ENCODE results near the gene TFF3. TPM values are rescaled to one million over a fixed set of nuclear protein-coding genes. Genes with fewer than 3 reads are reported as not detected.

TFF3 gene
- total RNA-seq, 4 donors from 2014 or later = 1.8 to 23.6 (median 11.6) TPM

GRCh38 chr21:42351626-42352440, 36.6 kb upstream of the TFF3 start:
- DNase-seq (ENCODE audit: low spot score) (no peak), ATAC-seq (ENCODE audit: low FRiP score) (no peak)
- TF ChIP-seq CTCF (IDR thresholded peaks at IDR 0.05) = no peak

DNA sequence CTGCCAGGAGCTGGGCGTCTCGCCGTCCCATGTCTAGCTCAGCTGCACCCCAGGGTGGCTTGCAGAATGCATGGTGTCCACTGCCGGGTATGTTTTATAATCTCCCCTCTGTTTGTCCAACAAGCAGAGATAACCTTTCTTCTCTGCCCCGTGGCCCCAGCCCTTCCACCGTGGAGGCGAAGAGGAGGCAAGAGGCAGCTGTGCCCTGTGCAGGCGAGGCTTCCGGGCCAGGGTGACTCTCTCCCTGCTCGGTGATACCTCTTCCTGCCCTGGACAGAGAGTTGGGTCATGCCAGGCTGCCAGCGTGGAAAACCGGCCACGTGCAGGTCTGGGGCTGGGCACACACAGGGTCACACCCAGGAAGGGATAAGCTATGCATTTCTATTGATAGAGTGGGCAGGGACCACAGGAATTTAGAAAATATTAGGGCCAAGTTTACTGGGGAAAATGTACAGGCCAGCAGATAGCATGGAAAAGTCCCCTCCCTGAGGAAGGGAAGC, 35.8 kb upstream of the TFF3 start, which contains the start of gene TFF2:
Gene TFF2 (minus strand): TSS at position 68 of the 500 bp plus-strand sequence. CDS start 37 bp downstream, at position 31.
- ATAC-seq (ENCODE audit: low FRiP score) (no peak), DNase-seq (ENCODE audit: low spot score) (no peak)
- no peak for TF ChIP-seq CTCF (IDR thresholded peaks at IDR 0.05)

GRCh38 chr21:42350318-42350910, 35.2 kb upstream of the TFF3 start:
- no peak for ATAC-seq (ENCODE audit: low FRiP score)
- TF ChIP-seq CTCF (IDR thresholded peaks at IDR 0.05) = no peak
- DNase-seq (ENCODE audit: low spot score) = no peak

DNA sequence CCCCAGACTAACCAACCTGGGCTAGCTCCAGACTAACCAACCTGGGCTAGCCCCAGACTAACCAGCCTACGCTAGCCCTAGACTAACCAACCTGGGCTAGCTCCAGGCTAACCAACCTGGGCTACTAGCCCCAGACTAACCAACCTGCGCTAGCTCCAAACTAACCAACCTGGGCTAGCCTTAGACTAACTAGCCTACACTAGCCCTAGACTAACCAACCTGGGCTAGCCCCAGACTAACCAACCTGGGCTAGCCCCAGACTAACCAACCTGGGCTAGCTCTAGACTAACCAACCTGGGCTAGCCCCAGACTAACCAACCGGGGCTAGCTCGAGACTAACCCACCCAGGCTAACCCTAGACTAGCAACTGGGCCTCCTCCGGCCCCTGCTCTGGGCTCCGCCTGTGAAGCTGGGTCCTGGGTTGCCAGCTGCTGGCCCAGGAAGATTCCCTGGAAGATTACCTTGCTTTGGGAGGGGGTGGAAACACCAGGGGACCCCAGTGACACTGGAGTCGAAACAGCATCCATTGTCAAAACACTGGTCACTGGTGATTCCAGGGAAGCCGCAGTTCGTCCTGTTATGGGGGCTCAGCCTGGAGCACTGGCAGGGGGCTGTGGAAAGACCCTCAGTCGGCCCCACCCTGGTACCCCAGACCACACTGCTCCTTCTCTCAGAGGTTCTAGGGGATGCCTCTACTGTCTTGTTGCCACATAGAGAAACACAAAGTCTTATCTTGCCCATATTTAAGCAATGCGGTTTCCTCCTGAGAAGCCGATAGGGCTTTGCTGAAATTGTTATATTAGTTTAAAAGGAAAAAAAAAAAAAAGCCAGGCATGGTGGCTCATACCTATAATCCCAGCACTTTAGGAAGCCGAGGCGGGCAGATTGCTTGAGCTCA, 34.5 kb upstream of the TFF3 start:
- ATAC-seq (ENCODE audit: low FRiP score) = no peak
- no peak for TF ChIP-seq CTCF (IDR thresholded peaks at IDR 0.05)
- DNase-seq (ENCODE audit: low spot score) = no peak

DNA sequence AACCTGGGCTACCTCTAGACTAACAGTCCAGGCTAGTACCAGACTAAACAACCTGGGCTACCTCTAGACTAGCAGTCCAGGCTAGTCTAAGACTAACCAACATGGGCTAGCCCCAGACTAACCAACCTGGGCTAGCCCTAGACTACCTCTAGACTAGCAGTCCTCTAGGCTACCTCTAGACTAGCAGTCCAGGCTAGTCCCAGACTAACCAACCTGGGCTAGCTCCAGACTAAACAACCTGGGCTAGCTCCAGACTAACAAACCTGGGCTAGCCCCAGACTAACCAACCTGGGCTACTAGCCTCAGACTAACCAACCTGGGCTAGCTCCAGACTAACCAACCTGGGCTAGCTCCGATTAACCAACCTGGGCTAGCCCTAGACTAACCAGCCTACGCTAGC, 33.6 kb upstream of the TFF3 start:
- ATAC-seq (ENCODE audit: low FRiP score) (no peak), DNase-seq (ENCODE audit: low spot score) (no peak)
- no peak for TF ChIP-seq CTCF (IDR thresholded peaks at IDR 0.05)

DNA sequence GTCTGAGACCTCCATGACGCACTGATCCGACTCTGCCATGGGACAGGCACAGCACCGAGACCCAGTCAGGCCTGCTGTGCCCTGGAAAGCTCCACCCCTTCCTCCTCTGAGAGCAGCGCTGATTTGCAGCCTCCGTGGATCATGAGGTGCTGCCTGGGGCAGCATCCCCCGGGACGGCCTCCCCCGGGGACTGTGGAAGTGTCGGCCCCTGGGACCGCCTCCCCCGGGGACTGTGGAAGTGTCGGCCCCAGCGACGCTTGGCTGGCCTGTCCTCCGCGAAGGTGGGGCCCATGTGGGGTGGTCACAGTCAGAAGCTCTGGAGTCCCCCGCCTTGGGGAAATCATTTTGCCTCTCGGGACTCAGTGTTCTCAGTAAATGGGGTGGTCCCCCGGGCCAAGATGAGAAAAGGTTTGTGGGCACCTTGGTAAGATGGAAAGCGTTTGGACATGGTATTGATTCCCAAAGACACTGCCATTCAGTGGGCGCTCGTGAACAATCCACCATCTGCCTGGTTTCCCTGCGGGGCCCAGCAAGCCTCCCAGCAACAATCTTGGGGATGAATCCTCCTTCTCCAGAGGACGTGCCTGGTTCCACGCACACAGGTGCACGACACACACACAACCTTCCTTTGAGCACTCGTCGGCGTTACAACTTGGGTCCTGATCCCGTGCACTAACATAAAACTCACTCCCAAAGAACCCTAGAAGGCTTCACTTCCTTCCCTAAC, 32.6 kb upstream of the TFF3 start:
- no peak for TF ChIP-seq CTCF (IDR thresholded peaks at IDR 0.05)
- DNase-seq (ENCODE audit: low spot score) (no peak), ATAC-seq (ENCODE audit: low FRiP score) (no peak)

Measured in omental fat pad (tissue), 4 donors.